Measurements from ENCODE around the gene CRLF2.
"Not testable (repeated sequence)": the region's sequence is repeated elsewhere in the genome, so short reads cannot be mapped to it uniquely, and the experiment has no call there.

Gene CRLF2

GRCh38 chrX:1210844-1211243, 1.6 kb downstream of the CRLF2 start:
- no peak for DNase-seq

- DNase-seq = no peak
Observed at GRCh38 chrX:1207496-1208025, 4.9 kb downstream of the CRLF2 start.

GRCh38 chrX:1205681-1206611, 6.5 kb downstream of the CRLF2 start:
- no peak for DNase-seq

- DNase-seq = no peak
Observed at GRCh38 chrX:1202251-1202650, 10.2 kb downstream of the CRLF2 start.

- DNase-seq = no peak
Observed at GRCh38 chrX:1196436-1196835, 16.0 kb downstream of the CRLF2 start.

GRCh38 chrX:1192196-1192595, 20.3 kb downstream of the CRLF2 start:
- not testable (repeated sequence) for DNase-seq

- DNase-seq = no peak
Observed at GRCh38 chrX:1190596-1191145, 21.8 kb downstream of the CRLF2 start.

GRCh38 chrX:1185561-1185960, 26.9 kb downstream of the CRLF2 start:
- no peak for DNase-seq

- no peak for DNase-seq
Observed at GRCh38 chrX:1182211-1182610, 30.2 kb downstream of the CRLF2 start.

- DNase-seq = not testable (repeated sequence)
Observed at GRCh38 chrX:1181661-1182060, 30.8 kb downstream of the CRLF2 start.

- no peak for DNase-seq
Observed at GRCh38 chrX:1181170-1181569, 31.3 kb downstream of the CRLF2 start.

GRCh38 chrX:1178580-1179057, 33.8 kb downstream of the CRLF2 start:
- DNase-seq = no peak

GRCh38 chrX:1176531-1177320, 35.7 kb downstream of the CRLF2 start:
- DNase-seq = not testable (repeated sequence)

- DNase-seq = not testable (repeated sequence)
Observed at GRCh38 chrX:1174609-1175545, 37.6 kb downstream of the CRLF2 start.

- not testable (repeated sequence) for DNase-seq
Observed at GRCh38 chrX:1173435-1173834, 39.0 kb downstream of the CRLF2 start.

- no peak for DNase-seq
Observed at GRCh38 chrX:1172496-1172895, 40.0 kb downstream of the CRLF2 start.

GRCh38 chrX:1171915-1172314, 40.5 kb downstream of the CRLF2 start:
- not testable (repeated sequence) for DNase-seq

GRCh38 chrX:1170243-1170642, 42.2 kb downstream of the CRLF2 start:
- DNase-seq = no peak

GRCh38 chrX:1169189-1169588, 43.3 kb downstream of the CRLF2 start:
- no peak for DNase-seq

GRCh38 chrX:1167918-1168481, 44.4 kb downstream of the CRLF2 start:
- DNase-seq = no peak

- DNase-seq = no peak
Observed at GRCh38 chrX:1167466-1167865, 45.0 kb downstream of the CRLF2 start.

Data from GF-D8 (cell line).